ENCODE measurements around the gene PROZ.

Gene PROZ

GRCh38 chr13:113178070-113178895, 19.8 kb downstream of the PROZ start:
- Histone ChIP-seq H3K9me3 (ENCODE audit: insufficient read depth, low read length) (no peaks in the 10 kb centered on the region), H4K20me1 (ENCODE audit: insufficient read depth, low read length) (no peaks in the 10 kb centered on the region), H3K27me3 (ENCODE audit: low read depth, low read length) (no peaks in the 10 kb centered on the region), H3K27ac (ENCODE audit: low read length) (no peak overlapping the region), H2AFZ (ENCODE audit: low read depth, low read length) (no peak overlapping the region), H3K4me1 (ENCODE audit: low read length) (no peaks in the 10 kb centered on the region), H3K4me2 (ENCODE audit: low read length) (no peak overlapping the region), H3K79me2 (ENCODE audit: low read length) (no peaks in the 10 kb centered on the region), H3K9ac (ENCODE audit: low read length) (no peak overlapping the region), H3K4me3 (ENCODE audit: low read length) (no peak overlapping the region), H3K36me3 (replicated peaks; ENCODE audit: low read depth, low read length) (peaks cover 76% of the 10 kb centered on the region)
- no peak for TF ChIP-seq CTCF (IDR thresholded peaks at IDR 0.05; ENCODE audit: low read depth, low read length)

- Histone ChIP-seq H4K20me1 (ENCODE audit: insufficient read depth, low read length) (no peaks in the 10 kb centered on the region), H3K27me3 (ENCODE audit: low read depth, low read length) (no peaks in the 10 kb centered on the region), H3K4me1 (ENCODE audit: low read length) (no peaks in the 10 kb centered on the region), H2AFZ (ENCODE audit: low read depth, low read length) (no peak overlapping the region), H3K4me3 (ENCODE audit: low read length) (no peak overlapping the region), H3K27ac (ENCODE audit: low read length) (no peak overlapping the region), H3K79me2 (ENCODE audit: low read length) (no peaks in the 10 kb centered on the region), H3K9me3 (ENCODE audit: insufficient read depth, low read length) (no peaks in the 10 kb centered on the region), H3K36me3 (replicated peaks; ENCODE audit: low read depth, low read length) (peaks cover 76% of the 10 kb centered on the region), H3K4me2 (ENCODE audit: low read length) (no peak overlapping the region), H3K9ac (ENCODE audit: low read length) (no peak overlapping the region)
- no peak for TF ChIP-seq CTCF (IDR thresholded peaks at IDR 0.05; ENCODE audit: low read depth, low read length)
- TF ChIP-seq EZH2phosphoT487 (IDR thresholded peaks at IDR 0.05; ENCODE audit: low read depth): no peak
Measured at GRCh38 chr13:113178896-113179167, 20.4 kb downstream of the PROZ start.

GRCh38 chr13:113179374-113180230, 21.2 kb downstream of the PROZ start:
- Histone ChIP-seq H3K79me2 (ENCODE audit: low read length) (no peaks in the 10 kb centered on the region), H4K20me1 (ENCODE audit: insufficient read depth, low read length) (no peaks in the 10 kb centered on the region), H3K27me3 (ENCODE audit: low read depth, low read length) (no peaks in the 10 kb centered on the region), H3K9ac (ENCODE audit: low read length) (no peak overlapping the region), H3K36me3 (replicated peaks; ENCODE audit: low read depth, low read length) (peaks cover 78% of the 10 kb centered on the region), H3K9me3 (ENCODE audit: insufficient read depth, low read length) (no peaks in the 10 kb centered on the region), H2AFZ (ENCODE audit: low read depth, low read length) (no peak overlapping the region), H3K4me2 (ENCODE audit: low read length) (no peak overlapping the region), H3K27ac (ENCODE audit: low read length) (no peak overlapping the region), H3K4me3 (ENCODE audit: low read length) (no peak overlapping the region), H3K4me1 (ENCODE audit: low read length) (no peaks in the 10 kb centered on the region)
- TF ChIP-seq CTCF (IDR thresholded peaks at IDR 0.05; ENCODE audit: low read depth, low read length): no peak
- no peak for TF ChIP-seq EZH2phosphoT487 (IDR thresholded peaks at IDR 0.05; ENCODE audit: low read depth)

- no peaks in the 10 kb centered on the region for H4K20me1 ChIP-seq (ENCODE audit: insufficient read depth, low read length)
- no peak overlapping the region for H3K4me3 ChIP-seq (ENCODE audit: low read length)
- peaks cover 66% of the 10 kb centered on the region for H3K36me3 ChIP-seq (replicated peaks; ENCODE audit: low read depth, low read length)
- H3K27me3 ChIP-seq (ENCODE audit: low read depth, low read length): no peaks in the 10 kb centered on the region
- TF ChIP-seq EZH2phosphoT487 (IDR thresholded peaks at IDR 0.05; ENCODE audit: low read depth) (no peak), CTCF (IDR thresholded peaks at IDR 0.05; ENCODE audit: low read depth, low read length) (no peak)
- H3K27ac ChIP-seq (ENCODE audit: low read length): no peak overlapping the region
- H3K4me1 ChIP-seq (ENCODE audit: low read length): no peaks in the 10 kb centered on the region
- H2AFZ ChIP-seq (ENCODE audit: low read depth, low read length): no peak overlapping the region
- no peaks in the 10 kb centered on the region for H3K9me3 ChIP-seq (ENCODE audit: insufficient read depth, low read length)
- H3K4me2 ChIP-seq (ENCODE audit: low read length): no peak overlapping the region
- H3K9ac ChIP-seq (ENCODE audit: low read length): no peak overlapping the region
- peaks cover 10% of the 10 kb centered on the region for H3K79me2 ChIP-seq (ENCODE audit: low read length)
Measured at GRCh38 chr13:113182046-113182445, 23.6 kb downstream of the PROZ start.
